Posterior vena cava (tissue), 2 donors: ENCODE measurements around the gene TAGLN2. TPM values are rescaled to one million over a fixed set of nuclear protein-coding genes. Genes with fewer than 3 reads are reported as not detected.
"Not testable (repeated sequence)": the region's sequence is repeated elsewhere in the genome, so short reads cannot be mapped to it uniquely, and the experiment has no call there.

ENCODE experiments used
- DNase-seq: peaks from one replicate; pipeline ENCODE4 v3.0.0-alpha.2; 2020; ENCODE audit warnings: low spot score
- intact Hi-C, 2 donors: fragments of 100-400 bp; cut with DNase I; formaldehyde crosslinking; loops; one replicate each; pipeline versions ENCODE4 v1.14.1 to v1.14.2; 2022 to 2023
- total RNA-seq, 2 donors: library from RNA; stranded (reverse); fragmentation: NEBNext Ultra II Directional; extraction: Animal tissue kit (Norgen Biotek cat#: 25700); gene quantifications; one replicate each; pipeline ENCODE4 v1.2.1, GENCODE V29; 2021
- donor health status: DM: yes; HTN: yes; CAD: no.
- donor health status: DM: yes; HTN: yes; CAD: no.

TAGLN2 gene
- total RNA-seq, 2 donors from 2014 or later = 237 to 244 TPM

- intact Hi-C loops = no loop called here
- DNase-seq = peak; percentile 25
Observed at GRCh38 chr1:159914252-159915018, 10.9 kb downstream of the TAGLN2 start.

GRCh38 chr1:159913451-159914192, 11.7 kb downstream of the TAGLN2 start:
- intact Hi-C loops = no loop called here
- DNase-seq = no peak

GRCh38 chr1:159911326-159912070, 13.8 kb downstream of the TAGLN2 start:
- DNase-seq = no peak
- intact Hi-C loops = no loop called here

GRCh38 chr1:159908031-159908940, 17.0 kb downstream of the TAGLN2 start:
- no peak for DNase-seq
- intact Hi-C loops = no loop called here

GRCh38 chr1:159906960-159907359, 18.3 kb downstream of the TAGLN2 start:
- no peak for DNase-seq
- intact Hi-C loops = no loop called here

GRCh38 chr1:159904036-159904435, 21.3 kb downstream of the TAGLN2 start:
- intact Hi-C loops, DNase-seq: not testable (repeated sequence)

- intact Hi-C loops = no loop called here
- DNase-seq = no peak
Observed at GRCh38 chr1:159902541-159902940, 22.8 kb downstream of the TAGLN2 start.

- intact Hi-C loops = no loop called here
- DNase-seq = no peak
Observed at GRCh38 chr1:159900755-159901360, 24.4 kb downstream of the TAGLN2 start.

- intact Hi-C loops = no loop called here
- DNase-seq = peak; percentile 94
Observed at GRCh38 chr1:159900086-159900680, 25.1 kb downstream of the TAGLN2 start, which contains the start of gene CFAP45. TSS of gene CFAP45 (minus strand) at chr1:159900165. CDS start at chr1:159900098, 67 bp downstream.

GRCh38 chr1:159899634-159900033, 25.7 kb downstream of the TAGLN2 start:
- intact Hi-C loops, DNase-seq: not testable (repeated sequence)

- intact Hi-C loops = no loop called here
- no peak for DNase-seq
Observed at GRCh38 chr1:159898527-159898926, 26.8 kb downstream of the TAGLN2 start.

GRCh38 chr1:159897962-159898361, 27.3 kb downstream of the TAGLN2 start:
- intact Hi-C loops = no loop called here
- no peak for DNase-seq

- DNase-seq = no peak
- intact Hi-C loops = no loop called here
Observed at GRCh38 chr1:159896546-159896930, 28.8 kb downstream of the TAGLN2 start.

- no peak for DNase-seq
- intact Hi-C loops = no loop called here
Observed at GRCh38 chr1:159895836-159896545, 29.3 kb downstream of the TAGLN2 start.

- intact Hi-C loops = no loop called here
Observed at GRCh38 chr1:159895286-159895685, 30.0 kb downstream of the TAGLN2 start.

GRCh38 chr1:159892944-159893343, 32.4 kb downstream of the TAGLN2 start:
- DNase-seq = no peak
- intact Hi-C loops = loop anchor here in 1 of 2 donors (5.0 kb wide), 1 partner anchor 96 kb away; no protein-coding TSS in a partner anchor

More at GRCh38 chr1:159895286-159895685, 30.0 kb downstream of the TAGLN2 start:
- DNase-seq = no peak
